Left lung (tissue), 10 donors: Measurements from ENCODE around the gene CD4. TPM values are rescaled to one million over a fixed set of nuclear protein-coding genes. Genes with fewer than 3 reads are reported as not detected.

Experiments
- ATAC-seq: fragments of 200-7000 bp; cut with Tn5 transposase; one replicate; pipeline ENCODE4 v1.9.1; 2020; ENCODE audit warnings: moderate library complexity
- DNase-seq, 4 donors: peaks; one replicate each; pipeline ENCODE4 v3.0.0-alpha.2; 2013 to 2020
- H3K27ac ChIP-seq, 2 donors: fragments of 200-600 bp; sonication (generic) in 1 of 2; one replicate each; pipeline versions ENCODE4 v1.5.0 to v1.8.0; 2020 to 2021
- H3K27me3 ChIP-seq, 2 donors: fragments of 200-600 bp; sonication (generic) in 1 of 2; one replicate each; pipeline versions ENCODE4 v1.5.0 to v1.8.0; 2020 to 2021
- H3K36me3 ChIP-seq, 2 donors: fragments of 200-600 bp; sonication (generic) in 1 of 2; one replicate each; pipeline versions ENCODE4 v1.5.0 to v1.8.0; 2020 to 2021
- H3K4me1 ChIP-seq, 2 donors: fragments of 200-600 bp; one replicate each; pipeline ENCODE4 v1.8.0; 2021
- H3K4me3 ChIP-seq, 2 donors: fragments of 200-600 bp; sonication (generic) in 1 of 2; one replicate each; pipeline versions ENCODE4 v1.5.0 to v1.8.0; 2020 to 2021; ENCODE audit warnings: mild to moderate bottlenecking in 1 of 2
- H3K9me3 ChIP-seq, 2 donors: fragments of 200-600 bp; sonication (generic) in 1 of 2; one replicate each; pipeline versions ENCODE4 v1.5.0 to v1.8.0; 2020 to 2021
- intact Hi-C, 2 donors: fragments of 100-400 bp; cut with DNase I; formaldehyde crosslinking; loops; one replicate each; pipeline versions ENCODE4 v1.11.2 to v1.14.2; 2022
- polyA plus RNA-seq, 6 donors: library from polyadenylated mRNA; unstranded; fragments of 120-200 nt; gene quantifications; one replicate each; pipeline ENCODE4 v1.2.1, GENCODE V29; 2013; ENCODE audit not compliant: insufficient read length in 6 of 6
- total RNA-seq, 2 donors: library from RNA; stranded (reverse); fragmentation: NEBNext Ultra II Directional; extraction: Animal tissue kit (Norgen Biotek cat#: 25700); gene quantifications; one replicate each; pipeline ENCODE4 v1.2.1, GENCODE V29; 2021
- TF ChIP-seq, protein P1 (sequence below), 2 donors: fragments of 200-600 bp; sonication (generic) in 1 of 2; IDR thresholded peaks; one replicate each; pipeline versions ENCODE4 v1.5.0 to v1.8.0; 2021; ENCODE audit warnings: antibody characterized with exemption in 2 of 2
- donor health status: DM: no; HTN: yes; CAD: no.
- donor health status: DM: no; HTN: no; CAD: no.

CD4 gene
- total and polyA plus RNA-seq, 8 donors, result 64.5 to 97.8 (median 92.9) TPM

DNA sequence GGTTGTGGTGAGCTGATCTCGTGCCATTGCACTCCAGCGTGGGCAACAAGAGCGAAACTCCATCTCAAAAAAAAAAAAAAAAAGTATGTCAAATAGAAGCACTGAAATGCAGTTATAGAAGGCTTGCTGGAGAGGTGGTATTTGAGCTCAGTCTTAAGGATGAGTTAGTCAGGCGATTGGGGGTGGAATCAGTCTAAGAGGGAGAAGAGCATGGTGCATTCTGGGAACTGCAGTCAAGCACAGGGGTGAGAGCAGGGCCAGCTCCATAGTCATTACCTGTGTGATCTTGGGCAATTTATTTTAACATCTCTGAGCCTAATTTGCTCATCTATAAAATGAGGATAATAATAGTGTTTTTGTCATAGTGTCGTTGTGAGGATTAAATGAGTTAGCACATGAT is 45.5 kb downstream of the CD4 start:
- Histone ChIP-seq H3K9me3 (no peaks in the 10 kb centered on the region), H3K4me3 (no peak overlapping the region), H3K27me3 (peaks cover 0 to 9% of the 10 kb centered on the region in 2 donors), H3K36me3 (no peaks in the 10 kb centered on the region), H3K27ac (no peak overlapping the region), H3K4me1 (peaks cover 0 to under 1% of the 10 kb centered on the region in 2 donors)
- intact Hi-C loops, result no loop called here
- TF ChIP-seq, protein P1, sequence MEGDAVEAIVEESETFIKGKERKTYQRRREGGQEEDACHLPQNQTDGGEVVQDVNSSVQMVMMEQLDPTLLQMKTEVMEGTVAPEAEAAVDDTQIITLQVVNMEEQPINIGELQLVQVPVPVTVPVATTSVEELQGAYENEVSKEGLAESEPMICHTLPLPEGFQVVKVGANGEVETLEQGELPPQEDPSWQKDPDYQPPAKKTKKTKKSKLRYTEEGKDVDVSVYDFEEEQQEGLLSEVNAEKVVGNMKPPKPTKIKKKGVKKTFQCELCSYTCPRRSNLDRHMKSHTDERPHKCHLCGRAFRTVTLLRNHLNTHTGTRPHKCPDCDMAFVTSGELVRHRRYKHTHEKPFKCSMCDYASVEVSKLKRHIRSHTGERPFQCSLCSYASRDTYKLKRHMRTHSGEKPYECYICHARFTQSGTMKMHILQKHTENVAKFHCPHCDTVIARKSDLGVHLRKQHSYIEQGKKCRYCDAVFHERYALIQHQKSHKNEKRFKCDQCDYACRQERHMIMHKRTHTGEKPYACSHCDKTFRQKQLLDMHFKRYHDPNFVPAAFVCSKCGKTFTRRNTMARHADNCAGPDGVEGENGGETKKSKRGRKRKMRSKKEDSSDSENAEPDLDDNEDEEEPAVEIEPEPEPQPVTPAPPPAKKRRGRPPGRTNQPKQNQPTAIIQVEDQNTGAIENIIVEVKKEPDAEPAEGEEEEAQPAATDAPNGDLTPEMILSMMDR (IDR thresholded peaks at IDR 0.05), result no peak
- ATAC-seq (no peak), DNase-seq (no peak)

DNA sequence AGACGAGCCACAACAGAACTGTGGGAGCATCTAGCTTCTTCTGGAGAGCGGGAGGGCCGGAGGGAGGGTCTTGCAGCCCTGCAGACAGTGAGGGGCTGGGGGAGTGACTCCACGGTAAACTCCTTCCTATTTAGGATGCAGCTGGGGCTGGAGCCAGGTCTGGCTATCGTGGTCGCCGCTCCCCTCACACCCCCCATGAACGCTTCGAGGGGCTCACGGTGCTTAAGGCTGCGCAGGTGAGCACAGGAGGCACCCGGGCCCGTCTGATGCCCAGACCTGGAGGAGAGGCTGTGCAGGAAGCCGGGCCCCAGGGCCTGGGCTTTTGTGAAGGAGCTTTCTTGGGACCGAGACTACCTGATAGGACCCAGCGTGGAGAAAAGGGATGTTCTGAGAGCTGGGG is 47.5 kb downstream of the CD4 start:
- intact Hi-C loops, result no loop called here
- no peak for ATAC-seq
- no peaks in the 10 kb centered on the region for H3K36me3 ChIP-seq

DNA sequence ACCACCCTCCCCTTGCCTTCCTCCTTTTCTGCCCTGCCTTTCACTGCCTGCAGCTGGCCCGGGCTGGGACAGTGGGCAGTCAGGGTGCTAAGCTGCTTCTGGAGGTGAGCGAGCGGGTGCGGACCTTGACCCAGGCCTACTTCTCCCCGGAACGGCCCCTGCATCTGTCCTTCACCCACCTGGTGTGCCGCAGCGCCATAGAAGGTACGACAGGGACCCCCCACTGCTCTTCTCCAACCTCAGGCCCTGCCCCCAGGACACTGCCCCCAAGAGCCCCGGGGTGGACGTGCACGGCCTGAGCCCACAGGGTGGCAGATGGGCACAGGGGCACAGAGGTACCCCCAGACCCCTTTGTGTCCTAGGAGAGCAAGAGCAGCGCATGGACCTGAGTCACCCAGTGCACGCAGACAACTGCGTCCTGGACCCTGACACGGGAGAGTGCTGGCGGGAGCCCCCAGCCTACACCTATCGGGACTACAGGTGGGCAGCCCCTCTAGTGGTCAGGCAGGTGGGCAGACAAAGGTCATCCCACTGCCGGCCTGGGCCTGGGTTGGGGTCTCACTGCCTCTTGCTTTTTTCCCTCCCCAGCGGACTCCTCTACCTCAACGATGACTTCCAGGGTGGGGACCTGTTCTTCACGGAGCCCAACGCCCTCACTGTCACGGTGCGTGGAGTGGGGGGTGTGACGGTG is 48.2 kb downstream of the CD4 start:
- H3K36me3 ChIP-seq, result no peaks in the 10 kb centered on the region
- intact Hi-C loops, result no loop called here
- H3K27me3 ChIP-seq, result no peaks in the 10 kb centered on the region
- DNase-seq (no peak), ATAC-seq (no peak)
- no peaks in the 10 kb centered on the region for H3K4me1 ChIP-seq
- no peak overlapping the region for H3K27ac ChIP-seq
- TF ChIP-seq, protein P1 (IDR thresholded peaks at IDR 0.05), result no peak
- H3K9me3 ChIP-seq, result no peaks in the 10 kb centered on the region
- H3K4me3 ChIP-seq, result no peak overlapping the region

More for the DNA sequence above, 47.5 kb downstream of the CD4 start:
- Histone ChIP-seq H3K27ac (no peak overlapping the region), H3K9me3 (no peaks in the 10 kb centered on the region), H3K4me3 (no peak overlapping the region), H3K4me1 (no peaks in the 10 kb centered on the region), H3K27me3 (no peaks in the 10 kb centered on the region)
- no peak for DNase-seq
- TF ChIP-seq, protein P1 (IDR thresholded peaks at IDR 0.05), result no peak

DNA sequence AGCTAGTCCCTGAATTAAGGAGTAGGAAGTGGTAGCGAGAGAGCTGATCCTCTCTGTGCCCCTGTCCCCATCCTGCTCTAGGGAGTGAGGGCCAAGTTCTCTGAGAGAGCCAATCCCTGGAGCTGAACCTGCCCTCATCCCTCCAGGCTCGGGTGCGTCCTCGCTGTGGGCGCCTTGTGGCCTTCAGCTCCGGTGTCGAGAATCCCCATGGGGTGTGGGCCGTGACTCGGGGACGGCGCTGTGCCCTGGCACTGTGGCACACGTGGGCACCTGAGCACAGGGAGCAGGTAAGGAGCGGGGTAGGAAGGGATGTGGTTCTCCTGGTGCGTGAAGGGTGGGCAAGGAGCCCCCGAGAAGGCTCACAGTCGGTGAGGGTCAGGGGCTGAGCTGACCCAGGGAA is 49.5 kb downstream of the CD4 start:
- H3K36me3 ChIP-seq, result no peaks in the 10 kb centered on the region
- H3K9me3 ChIP-seq, result no peaks in the 10 kb centered on the region
- no peak overlapping the region for H3K27ac ChIP-seq
- H3K27me3 ChIP-seq, result no peaks in the 10 kb centered on the region
- DNase-seq (no peak), ATAC-seq (no peak)
- no peak overlapping the region for H3K4me3 ChIP-seq
- intact Hi-C loops, result no loop called here
- no peaks in the 10 kb centered on the region for H3K4me1 ChIP-seq
- TF ChIP-seq, protein P1 (IDR thresholded peaks at IDR 0.05), result no peak

DNA sequence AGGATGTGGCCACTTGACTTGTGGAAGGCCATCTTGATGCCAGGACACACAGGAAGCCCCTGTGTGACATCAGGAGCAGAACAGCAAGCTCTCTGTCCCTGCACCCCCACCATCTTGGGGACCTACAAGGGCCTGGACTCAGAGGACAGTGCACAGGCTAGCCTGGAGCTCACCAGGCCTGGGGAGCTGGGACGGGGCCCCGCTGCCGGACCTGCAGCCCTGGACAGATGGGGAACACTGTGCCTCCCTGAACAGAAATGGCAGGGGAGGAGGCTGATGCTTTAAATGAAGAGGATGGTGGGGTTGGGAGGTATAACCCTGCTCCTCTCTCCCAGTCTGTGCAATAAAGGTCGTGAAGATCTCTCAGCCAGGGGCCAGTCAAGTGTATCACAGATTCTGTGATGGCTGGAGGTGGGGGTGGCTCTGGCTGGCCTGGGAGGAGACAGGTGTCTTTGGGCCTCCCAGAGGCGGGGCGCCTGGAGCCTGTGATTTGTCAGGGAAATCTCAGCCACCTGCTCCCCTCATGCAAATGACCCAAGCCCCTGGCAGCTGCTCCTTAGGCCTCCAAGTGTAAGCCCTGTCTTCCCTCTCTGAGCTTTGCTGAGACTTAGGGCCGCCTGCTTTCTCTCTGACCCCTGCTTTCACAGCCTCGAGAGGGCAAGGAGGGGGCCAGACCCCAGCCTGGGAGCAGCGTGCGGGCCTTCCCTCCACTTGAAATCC is 50.3 kb downstream of the CD4 start:
- intact Hi-C loops, result no loop called here
- Histone ChIP-seq H3K36me3 (no peaks in the 10 kb centered on the region), H3K4me3 (no peak overlapping the region), H3K27me3 (no peaks in the 10 kb centered on the region), H3K27ac (no peak overlapping the region), H3K9me3 (no peaks in the 10 kb centered on the region), H3K4me1 (no peaks in the 10 kb centered on the region)
- DNase-seq (no peak), ATAC-seq (no peak)
- TF ChIP-seq, protein P1 (IDR thresholded peaks at IDR 0.05), result no peak
